ENCODE measurements around the gene ADA.

- no peak for TF ChIP-seq ZNF777 (CRISPR knock-in tag; IDR thresholded peaks at IDR 0.05)
- TF ChIP-seq ZNF879 (CRISPR knock-in tag; IDR thresholded peaks at IDR 0.05): no peak
- no peak for TF ChIP-seq SSRP1 (CRISPR knock-in tag; IDR thresholded peaks at IDR 0.05)
- TF ChIP-seq ZSCAN20 (CRISPR knock-in tag; IDR thresholded peaks at IDR 0.05; ENCODE audit: borderline replicate concordance): no peak
- TF ChIP-seq KDM5B (CRISPR knock-in tag; IDR thresholded peaks at IDR 0.05; ENCODE audit: borderline replicate concordance): no peak
- TF ChIP-seq ZNF224 (CRISPR knock-in tag; IDR thresholded peaks at IDR 0.05): no peak
- TF ChIP-seq KDM3A (CRISPR knock-in tag; IDR thresholded peaks at IDR 0.05; ENCODE audit: low read depth): no peak
- TF ChIP-seq ZNF20 (CRISPR knock-in tag; IDR thresholded peaks at IDR 0.05): no peak
These were observed 6.8 kb downstream of the ADA start for GRCh38 chr20:44644667-44645131.

Measured in HepG2 (cell line).